GM12878 (cell line): ENCODE results near the gene ELL. TPM values are rescaled to one million over a fixed set of nuclear protein-coding genes. Genes with fewer than 3 reads are reported as not detected.

Experiments
- ATAC-seq: fragments of 200-7000 bp; cut with Tn5 transposase; 3 replicates; pipeline ENCODE4 v1.9.1; 2020; ENCODE audit warnings: mild to moderate bottlenecking, moderate library complexity
- BruUV-seq: library from RNA; stranded (reverse); fragments of 400-500 nt; replicated peaks from 2 replicates; lab custom pipeline; 2021; lab: Mats Ljungman, UMichigan
- CTCF ChIA-PET: fragments of 300-600 bp; sonication (Branson Sonifier 250); formaldehyde crosslinking; extraction: SDS; loops from one replicate; lab custom pipeline; 2021; ENCODE audit warnings: inconsistent platforms; lab: Yijun Ruan, JAX
- POLR2A ChIA-PET: fragments of 350-600 bp; formaldehyde crosslinking; extraction: SDS; loops from one replicate; lab custom pipeline; 2021; ENCODE audit warnings: inconsistent platforms; lab: Charles Lee
- RAD21 ChIA-PET: fragments of 300-600 bp; sonication (Branson Sonifier 250); formaldehyde crosslinking; loops from one replicate; lab custom pipeline; 2023; ENCODE audit warnings: antibody characterized with exemption; ENCODE audit not compliant: unreplicated experiment; lab: Charles Lee
- SMC1A ChIA-PET: fragments of 300-600 bp; sonication (Branson Sonifier 250); formaldehyde crosslinking; loops from one replicate; lab custom pipeline; 2023; ENCODE audit not compliant: unreplicated experiment, uncharacterized antibody; lab: Charles Lee
- DNase-seq: peaks from one replicate; pipeline ENCODE4 v3.0.0-alpha.2; 2011; ENCODE audit warnings: low read depth, low spot score
- FAIRE-seq: peaks from 3 replicates; lab custom pipeline; 2011; peaks lifted over from hg19 to GRCh38; lab: Jason Lieb, UNC
- H2AFZ ChIP-seq: 2 replicates; pipeline ENCODE4 v1.6.0; 2011; ENCODE audit warnings: low read depth, low read length, control low read depth; ENCODE audit not compliant: control insufficient read depth
- H3K27ac ChIP-seq: 2 replicates; pipeline ENCODE4 v1.5.1; 2011; ENCODE audit warnings: control low read depth; ENCODE audit not compliant: control insufficient read depth, insufficient read depth
- H3K27me3 ChIP-seq, 2 experiments: replicated peaks in 1 of 2; 2 replicates each; pipeline versions ENCODE4 v1.6.0 to v1.6.1; 2011; ENCODE audit warnings: low read length in 1 of 2; ENCODE audit not compliant: control insufficient read depth in 2 of 2, insufficient read depth in 2 of 2
- H3K36me3 ChIP-seq, 2 experiments: 2 replicates each; pipeline ENCODE4 v1.5.1; 2011; ENCODE audit warnings: low read length in 1 of 2; ENCODE audit not compliant: control insufficient read depth in 2 of 2, insufficient read depth in 2 of 2
- H3K4me1 ChIP-seq: 2 replicates; pipeline ENCODE4 v1.6.1; 2011; ENCODE audit warnings: mild to moderate bottlenecking, low read length, moderate library complexity, mixed read lengths; ENCODE audit not compliant: control insufficient read depth, insufficient read depth
- H3K4me2 ChIP-seq: 2 replicates; pipeline ENCODE4 v1.6.0; 2011; ENCODE audit warnings: control low read depth; ENCODE audit not compliant: control insufficient read depth, insufficient read depth
- H3K4me3 ChIP-seq: fragments of 200-600 bp; sonication (generic); 2 replicates; pipeline ENCODE4 v1.5.1; 2016
- H3K79me2 ChIP-seq: 2 replicates; pipeline ENCODE4 v1.6.0; 2011; ENCODE audit warnings: low read length; ENCODE audit not compliant: control insufficient read depth, insufficient read depth
- H3K9ac ChIP-seq: 2 replicates; pipeline ENCODE4 v1.8.0; 2011; ENCODE audit warnings: low read length, control low read depth, mixed read lengths; ENCODE audit not compliant: control insufficient read depth, insufficient read depth
- H3K9me3 ChIP-seq: replicated peaks from 3 replicates; pipeline ENCODE4 v1.5.1; 2011; ENCODE audit warnings: mild to moderate bottlenecking, low read length; ENCODE audit not compliant: control insufficient read depth, insufficient read depth
- H4K20me1 ChIP-seq: 2 replicates; pipeline ENCODE4 v1.6.0; 2011; ENCODE audit not compliant: control insufficient read depth, insufficient read depth
- BMI1 ChIP-seq: fragments of 450-650 bp; IDR thresholded peaks from 2 replicates; pipeline ENCODE4 v1.6.1; 2016; ENCODE audit warnings: mild to moderate bottlenecking, moderate library complexity, borderline replicate concordance
- NR2C2 ChIP-seq: IDR thresholded peaks from 2 replicates; pipeline ENCODE4 v1.6.1; 2011; ENCODE audit warnings: borderline replicate concordance, low read depth; ENCODE audit not compliant: control insufficient read depth, insufficient read length
- PKNOX1 ChIP-seq: fragments of 450-650 bp; IDR thresholded peaks from 2 replicates; pipeline ENCODE4 v1.6.1; 2016; ENCODE audit warnings: mild to moderate bottlenecking
- SMARCA5 ChIP-seq: fragments of 450-650 bp; IDR thresholded peaks from 2 replicates; pipeline ENCODE4 v1.6.1; 2017; ENCODE audit warnings: mild to moderate bottlenecking
- WGBS: methylation state at CpG from one replicate; pipeline ENCODE4 v1.1.6; 2016; ENCODE audit warnings: low lambda C conversion rate; ENCODE audit not compliant: insufficient replicate concordance, insufficient coverage; ENCODE audit errors: missing lambda C conversion rate; 5-methylcytosine and 5-hydroxymethylcytosine counted together
- in situ Hi-C: fragments of 300-500 bp; cut with MboI; formaldehyde crosslinking; loops from 9 replicates; pipeline ENCODE4 v1.14.3; 2018; ENCODE audit warnings: mixed read lengths
- intact Hi-C: fragments of 100-400 bp; cut with micrococcal nuclease; formaldehyde crosslinking; loops from one replicate; pipeline ENCODE4 v1.14.2; 2022; ENCODE audit not compliant: unreplicated experiment
- polyA plus RNA-seq, 11 experiments: library from polyadenylated mRNA; depleted of rRNA in 4 of 11; unstranded in 6 of 11; stranded (reverse) in 5 of 11; fragments of >200 nt; fragmentation: Nextera tagmentation in 4 of 11; fragmentation: Illumina TruSeq in 1 of 11; extraction: Ambion mirVana in 4 of 11; extraction: Trizol in 1 of 11; gene quantifications; 1 replicate in 1 of 11; 2 replicates in 10 of 11; pipeline versions ENCODE4 v1.2.1 to v1.2.3, GENCODE V29; 2011 to 2016; ENCODE audit warnings: inconsistent platforms in 2 of 11, missing spikeins in 2 of 11, low read depth in 1 of 11
- total RNA-seq, 4 experiments: library from RNA; depleted of rRNA in 3 of 4; stranded (reverse); fragments of >200 nt in 3 of 4; fragmentation: Illumina TruSeq in 1 of 4; extraction: Trizol in 1 of 4; gene quantifications; 2 replicates each; pipeline versions ENCODE4 v1.2.1 to v1.2.3, GENCODE V29; 2013 to 2021

ELL gene
- total and polyA plus RNA-seq, 10 of the 15 experiments (the other 5 are each of a cell fraction or from before 2014, with no cell fraction given) = 0.91 to 25.0 (median 9.1) TPM

- POLR2A ChIA-PET = no interaction called here
- CTCF ChIA-PET = interaction anchor here (0.9 to 1.7 kb wide), 3 partner anchors 11 to 114 kb away, joined by 3 to 4 read pairs (median 4); no protein-coding TSS in a partner anchor
- RAD21 ChIA-PET = interaction anchor here (0.6 kb wide), 1 partner anchor 373 kb away, joined by 3 read pairs; no protein-coding TSS in a partner anchor
- peaks cover 30% of the 10 kb centered on the region for H3K4me1 ChIP-seq
- SMC1A ChIA-PET = interaction anchor here (1.6 kb wide), 1 partner anchor 114 kb away, joined by 4 read pairs; no protein-coding TSS in a partner anchor
- H2AFZ ChIP-seq = no peak overlapping the region
- H3K9ac ChIP-seq = no peak overlapping the region
- H3K27me3 ChIP-seq = no peaks in the 10 kb centered on the region
- H3K27ac ChIP-seq = no peak overlapping the region
- intact Hi-C loops (loop anchor here (5.0 kb wide), 1 partner anchor 112 kb away; the partner anchor contains the start of gene REX1BD), in situ Hi-C loops (no loop called here)
- no peak overlapping the region for H3K4me2 ChIP-seq
- no TSS peak for BruUV-seq
- TF ChIP-seq BMI1 (peak; percentile 38; the same call in 1 of the 2 replicates), PKNOX1 (peak; percentile 81), SMARCA5 (0 out of 2 replicates have a peak, but pooled peaks have one; percentile 29), NR2C2 (no peak)
- peaks cover 7% of the 10 kb centered on the region for H4K20me1 ChIP-seq
- WGBS = 67% methylated on average over 5 of the region's 5 CpGs
- no peak for FAIRE-seq
- DNase-seq = no peak
- no peak; the same call in 2 of the 3 replicates for ATAC-seq
- H3K9me3 ChIP-seq = no peaks in the 10 kb centered on the region
- no peak overlapping the region for H3K4me3 ChIP-seq
- peaks cover 47% of the 10 kb centered on the region for H3K79me2 ChIP-seq
- H3K36me3 ChIP-seq = peaks cover 8 to 17% of the 10 kb centered on the region in 2 experiments; a peak in 3 of 4 replicates
These were observed 46.8 kb downstream of the ELL start for GRCh38 chr19:18475004-18475453.
